HG02571 (cell line): Measurements from ENCODE around the gene ITPR2.

Experiments
- ATAC-seq: cut with Tn5 transposase; IDR thresholded peaks from one replicate; pipeline ENCODE4 v1.9.1; 2021; ENCODE audit warnings: mild to moderate bottlenecking, moderate library complexity; ENCODE audit not compliant: unreplicated experiment

ITPR2 gene

DNA sequence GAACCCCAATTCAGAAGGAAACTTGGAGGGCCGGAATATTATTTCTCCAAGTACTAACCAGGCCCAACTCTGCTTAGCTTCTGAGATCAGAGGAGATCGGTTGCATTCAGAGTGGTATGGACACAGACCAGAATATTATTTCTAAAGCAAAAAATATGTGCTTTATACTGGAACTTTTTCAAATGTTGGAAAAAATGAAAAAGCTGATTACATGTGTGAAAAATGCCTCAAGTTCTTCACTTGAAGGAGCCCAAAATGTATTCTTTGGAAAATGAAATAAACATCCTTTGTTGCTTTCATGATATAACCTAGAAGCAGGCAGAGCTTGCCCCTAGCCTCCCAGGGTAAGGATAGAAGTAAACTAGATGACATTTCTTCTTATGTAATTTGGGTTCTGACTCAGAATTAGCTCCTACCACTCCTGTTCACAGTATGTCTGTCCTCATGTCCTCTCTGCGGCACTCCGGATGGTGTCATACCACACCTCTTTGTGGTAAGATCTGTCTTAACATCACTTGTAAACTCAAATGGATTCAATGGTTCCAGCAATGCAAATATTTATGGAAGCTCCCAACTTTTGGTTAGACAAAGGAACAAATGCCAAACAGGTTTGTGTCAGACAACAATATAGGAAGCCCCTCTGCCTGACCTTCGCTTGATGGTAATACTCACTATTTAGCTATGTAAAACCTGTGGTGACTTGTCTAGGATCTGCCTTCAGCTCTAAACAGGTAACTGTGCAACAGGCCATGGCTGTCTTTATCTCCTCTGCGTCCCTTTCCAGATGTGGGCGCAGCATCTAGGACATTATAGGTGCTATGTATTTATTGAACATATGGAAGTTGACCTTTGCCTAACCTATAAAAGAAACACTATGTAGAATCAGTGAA lies 459.1 kb downstream of the ITPR2 start:
- ATAC-seq = no peak

GRCh38 chr12:26372866-26373265 lies 460.1 kb downstream of the ITPR2 start:
- no peak for ATAC-seq

DNA sequence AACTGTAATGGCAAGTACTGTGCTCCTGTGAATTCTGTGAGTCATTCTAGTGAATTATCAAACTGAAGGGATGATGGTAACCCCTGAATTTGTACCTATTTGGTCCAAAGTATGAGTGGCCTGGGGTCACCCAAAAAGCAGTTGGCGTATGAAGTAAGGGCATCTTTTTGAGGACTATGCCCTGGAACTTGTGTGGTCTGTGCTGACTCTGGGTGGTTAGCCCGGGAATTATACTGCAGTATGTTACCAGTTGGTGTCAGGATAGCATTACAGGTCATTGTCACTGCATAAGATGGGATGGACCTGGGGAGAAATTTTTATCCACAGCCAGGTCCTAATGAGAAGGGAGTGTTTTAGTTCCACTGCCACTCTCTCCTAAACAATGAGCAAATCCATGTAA lies 462.9 kb downstream of the ITPR2 start:
- no peak for ATAC-seq

DNA sequence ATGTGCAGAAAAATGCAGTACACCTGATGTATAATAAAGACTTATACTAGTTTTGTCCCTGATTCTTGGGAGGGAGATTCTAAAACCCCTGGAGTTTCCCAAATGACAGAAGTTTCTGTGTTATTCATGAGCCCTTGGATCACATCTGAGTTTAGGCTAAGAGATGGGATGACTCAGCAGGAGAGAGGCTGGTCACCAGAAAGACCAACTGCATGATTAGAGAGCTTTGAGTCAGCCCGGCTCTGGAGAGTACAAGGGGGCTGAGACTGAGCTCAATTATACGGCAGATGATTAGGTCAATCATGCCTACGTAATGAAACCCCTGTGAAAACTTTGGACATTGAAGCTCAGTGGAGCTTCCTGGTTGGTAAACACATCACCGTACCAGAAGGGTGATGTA lies 463.4 kb downstream of the ITPR2 start:
- ATAC-seq = no peak

- ATAC-seq = no peak
Observed at GRCh38 chr12:26367991-26368730, 464.8 kb downstream of the ITPR2 start.

DNA sequence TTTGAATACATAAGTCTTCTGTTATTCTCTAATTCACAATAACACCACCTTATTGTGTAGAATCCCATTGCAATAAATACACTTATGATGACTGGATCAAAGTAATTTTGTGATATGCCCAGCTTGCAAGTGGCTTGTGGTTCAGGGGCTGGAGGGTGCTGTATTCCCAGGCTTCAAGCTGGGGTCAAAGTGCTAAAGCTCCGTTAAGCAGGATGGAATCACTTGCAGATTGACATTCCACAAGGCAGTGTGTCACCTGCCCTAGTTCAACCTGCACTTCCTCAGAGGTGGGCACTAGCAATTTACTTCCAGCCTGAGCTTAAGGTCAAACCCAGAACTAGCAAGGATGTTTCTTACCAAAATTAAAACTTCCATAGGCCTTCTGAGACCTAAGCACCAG lies 471.0 kb downstream of the ITPR2 start:
- ATAC-seq = no peak

DNA sequence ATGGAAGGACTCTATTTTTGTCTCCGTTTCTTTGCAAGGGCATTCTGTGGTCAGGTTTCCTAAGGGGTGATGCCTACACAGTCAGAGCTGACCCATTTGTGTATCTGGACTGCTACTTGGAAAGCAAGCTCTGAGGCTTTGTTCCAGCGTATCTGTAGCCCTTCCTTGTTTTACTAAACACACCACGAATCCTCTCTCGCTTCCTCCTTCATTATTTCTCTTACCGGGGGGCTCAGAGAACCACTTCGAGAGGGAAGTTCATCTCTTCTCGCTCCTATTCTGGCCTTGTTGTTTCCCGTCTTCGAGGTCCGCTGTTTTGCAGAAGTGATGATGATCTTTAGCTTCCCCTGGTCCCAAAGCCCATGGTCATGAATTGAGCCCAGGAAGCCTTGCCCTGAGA lies 472.9 kb downstream of the ITPR2 start:
- ATAC-seq = no peak

GRCh38 chr12:26359576-26359975 lies 473.4 kb downstream of the ITPR2 start:
- ATAC-seq = no peak

- no peak for ATAC-seq
Observed at GRCh38 chr12:26358651-26359050, 474.3 kb downstream of the ITPR2 start.

DNA sequence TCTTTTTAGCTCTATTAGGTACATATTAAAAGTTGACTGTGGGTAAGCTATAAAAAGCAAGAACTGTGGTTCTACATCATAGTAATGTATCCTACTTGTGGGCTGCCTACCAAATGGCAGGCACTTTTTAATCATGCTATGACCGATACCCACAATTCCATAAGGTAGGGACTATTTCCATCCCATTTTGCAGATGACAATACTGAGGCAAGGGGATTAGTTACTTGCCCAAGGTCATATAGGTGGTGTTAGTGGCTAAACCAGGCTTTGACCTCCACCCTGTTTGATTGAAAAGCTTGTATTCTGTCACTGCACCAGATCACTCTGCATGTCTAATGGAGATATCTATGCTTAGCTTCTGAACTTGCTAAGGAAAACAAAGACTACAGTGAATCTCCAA lies 485.7 kb downstream of the ITPR2 start:
- ATAC-seq = no peak

- ATAC-seq = no peak
Observed at GRCh38 chr12:26346736-26347135, 486.3 kb downstream of the ITPR2 start.

DNA sequence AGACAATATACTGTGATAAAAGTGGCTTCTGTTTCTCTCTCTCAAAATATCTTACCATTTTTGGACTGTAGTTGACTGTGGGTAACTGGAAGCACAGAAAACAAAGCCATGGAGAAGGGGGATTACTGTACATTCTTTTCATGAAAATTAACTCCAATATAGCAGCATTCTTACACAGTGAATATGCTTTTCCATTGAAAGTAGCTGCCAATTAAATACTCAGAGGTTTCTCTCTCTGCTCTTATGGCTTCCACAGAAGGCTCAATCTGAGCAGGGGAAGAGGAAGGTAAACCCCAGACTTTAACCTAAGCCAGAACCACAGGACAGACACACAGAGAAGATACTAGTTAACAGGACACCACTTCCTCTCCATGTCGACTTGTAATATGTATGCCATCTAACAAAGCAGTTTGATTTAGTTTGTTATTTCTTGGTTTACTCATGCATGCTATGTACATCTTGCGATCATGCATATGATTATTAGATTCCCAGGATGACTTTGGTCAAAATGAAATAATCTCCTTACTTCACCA lies 487.5 kb downstream of the ITPR2 start:
- ATAC-seq = no peak

DNA sequence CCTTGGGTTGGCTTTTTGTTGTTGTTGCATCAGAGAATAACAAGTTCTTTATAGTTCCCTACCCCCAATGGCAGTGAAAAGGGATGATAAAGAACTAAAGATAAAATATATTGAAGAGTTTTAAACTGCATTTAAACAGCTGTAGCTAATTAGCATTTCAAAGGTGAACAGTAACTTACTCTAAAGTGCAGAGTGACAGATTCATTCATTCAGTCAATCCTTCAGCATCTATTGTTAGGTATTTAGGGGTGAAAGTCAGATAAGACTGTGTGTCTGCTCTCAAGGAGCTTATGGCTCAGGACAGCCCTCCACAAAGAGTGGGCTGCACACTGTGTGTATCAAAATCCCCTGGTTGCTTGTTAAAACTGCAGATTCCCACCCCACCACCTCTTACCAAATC lies 491.5 kb downstream of the ITPR2 start:
- ATAC-seq = no peak

- peak; percentile 55 for ATAC-seq
Observed at GRCh38 chr12:26340649-26341048, 492.3 kb downstream of the ITPR2 start.

GRCh38 chr12:26339976-26340375 lies 493.0 kb downstream of the ITPR2 start:
- ATAC-seq = no peak

DNA sequence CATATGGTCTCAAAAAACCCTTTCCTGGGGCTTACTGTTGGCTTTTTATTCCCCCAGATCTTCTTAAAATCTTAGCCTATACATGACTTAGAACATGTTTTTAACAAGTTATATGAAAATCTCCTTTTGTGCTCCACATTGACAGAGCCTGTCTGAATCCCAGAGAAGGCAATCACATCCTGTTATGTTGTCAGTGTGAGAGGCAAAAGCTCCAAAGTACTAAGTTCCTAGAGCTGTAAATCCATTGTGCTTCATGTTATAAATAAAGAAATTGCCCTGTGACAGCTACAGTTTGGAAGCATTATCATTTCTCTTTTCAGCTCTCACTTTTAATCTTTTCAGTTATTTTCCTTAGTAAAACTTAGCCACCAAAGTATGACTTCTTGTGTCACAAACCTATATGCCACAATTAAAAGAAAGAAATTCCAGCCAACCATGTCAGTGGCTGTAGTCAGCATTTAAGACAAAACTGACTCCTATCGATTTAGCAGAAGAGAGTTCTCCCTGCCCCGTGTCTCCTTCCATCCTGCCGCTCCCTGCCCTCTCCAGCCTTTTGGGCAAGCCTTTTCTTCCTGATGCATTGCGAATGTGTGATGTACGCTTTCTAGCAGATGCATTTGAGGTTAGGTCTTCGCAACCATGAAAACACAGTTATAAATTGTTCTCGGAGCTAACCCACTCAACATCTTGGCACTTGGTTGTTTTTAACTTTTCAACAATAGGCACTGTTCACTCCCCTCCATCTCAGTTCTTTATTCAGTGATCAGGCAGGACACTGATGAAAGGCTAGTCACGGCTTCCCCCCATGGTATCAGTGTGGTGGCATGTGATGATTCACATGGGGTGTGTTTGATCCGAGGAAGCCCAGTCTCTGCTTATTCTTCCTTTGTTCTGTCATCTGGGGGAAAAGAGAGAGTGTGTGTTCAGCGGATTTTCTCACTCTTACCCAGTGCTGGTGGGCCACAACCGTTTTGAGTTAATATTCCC lies 494.1 kb downstream of the ITPR2 start:
- no peak for ATAC-seq

- ATAC-seq = no peak
Observed at GRCh38 chr12:26335651-26336050, 497.3 kb downstream of the ITPR2 start.

GRCh38 chr12:26334621-26335124 lies 498.3 kb downstream of the ITPR2 start:
- ATAC-seq = no peak

GRCh38 chr12:26331960-26332359 lies 501.0 kb downstream of the ITPR2 start:
- ATAC-seq = no peak

DNA sequence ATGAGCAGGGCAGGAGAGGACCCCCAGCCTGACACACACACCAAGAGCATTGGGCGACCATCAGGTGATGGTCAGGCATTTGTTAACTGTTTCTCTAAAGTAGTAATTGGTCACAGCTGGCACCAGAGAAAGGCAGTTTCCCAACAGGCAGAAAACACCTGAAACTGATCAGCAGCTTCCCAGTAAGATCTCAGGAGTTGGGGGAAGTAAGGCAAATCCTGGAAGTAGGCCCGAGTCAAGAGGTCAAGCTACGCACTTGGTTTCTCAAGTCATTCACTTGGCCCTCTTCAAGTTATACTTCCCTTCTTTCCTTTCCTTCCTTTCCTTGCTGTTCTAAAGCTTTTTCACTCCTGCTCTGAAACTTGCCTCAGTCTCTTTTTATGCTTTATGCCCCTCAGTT lies 501.9 kb downstream of the ITPR2 start:
- ATAC-seq = no peak
